GM18517 (cell line): ENCODE results near the gene JKAMP.
"Not testable (repeated sequence)": the region's sequence is repeated elsewhere in the genome, so short reads cannot be mapped to it uniquely, and the experiment has no call there.

ENCODE experiments used
- ATAC-seq: cut with Tn5 transposase; IDR thresholded peaks from one replicate; pipeline ENCODE4 v1.9.1; 2021; ENCODE audit warnings: mild to moderate bottlenecking, moderate library complexity; ENCODE audit not compliant: unreplicated experiment

The JKAMP gene, protein sequence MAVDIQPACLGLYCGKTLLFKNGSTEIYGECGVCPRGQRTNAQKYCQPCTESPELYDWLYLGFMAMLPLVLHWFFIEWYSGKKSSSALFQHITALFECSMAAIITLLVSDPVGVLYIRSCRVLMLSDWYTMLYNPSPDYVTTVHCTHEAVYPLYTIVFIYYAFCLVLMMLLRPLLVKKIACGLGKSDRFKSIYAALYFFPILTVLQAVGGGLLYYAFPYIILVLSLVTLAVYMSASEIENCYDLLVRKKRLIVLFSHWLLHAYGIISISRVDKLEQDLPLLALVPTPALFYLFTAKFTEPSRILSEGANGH

DNA sequence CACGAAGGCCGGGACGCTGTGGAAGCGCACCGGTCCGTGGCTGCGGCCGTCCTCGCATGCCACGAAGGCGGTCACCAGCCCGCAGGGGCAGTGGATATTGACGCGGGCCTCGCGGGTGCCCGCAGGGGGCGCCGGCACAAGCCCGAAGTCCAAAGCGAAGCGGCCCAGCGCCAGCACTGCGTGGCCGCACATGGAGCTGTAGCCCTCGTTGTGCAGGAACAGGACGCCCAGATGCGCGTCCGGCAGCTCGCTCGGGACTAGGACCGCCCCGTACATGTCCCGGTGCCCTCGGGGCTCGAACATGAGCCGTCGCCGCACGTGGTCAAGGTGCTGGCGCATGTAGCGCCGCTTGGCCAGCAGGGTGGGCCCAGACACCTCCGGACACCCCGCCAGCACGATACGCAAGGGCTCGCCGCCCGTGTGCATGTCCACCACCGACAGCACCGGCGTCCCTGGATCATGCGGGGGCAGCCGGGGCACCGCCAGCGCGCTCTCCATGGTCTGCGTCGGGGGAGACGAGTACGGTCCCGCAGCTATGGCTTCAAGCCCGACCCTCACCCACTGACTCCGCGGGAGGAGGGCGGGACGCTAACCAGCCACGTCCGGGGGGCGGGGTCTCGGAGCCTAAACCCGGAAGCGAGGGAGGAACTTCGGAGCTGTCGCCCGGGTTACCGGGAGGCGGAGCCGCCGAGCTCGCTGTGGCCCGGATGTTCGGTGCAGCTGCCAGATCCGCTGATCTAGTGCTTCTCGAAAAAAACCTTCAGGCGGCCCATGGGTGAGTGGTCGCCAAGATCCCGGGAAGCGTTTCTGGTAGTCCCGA lies at the start of gene JKAMP, which contains the start of gene L3HYPDH:
TSS of gene JKAMP (plus strand) at position 699 of the 820 bp plus-strand sequence. CDS start at position 772, 73 bp downstream.
TSS of gene L3HYPDH (minus strand) at position 590 of the 820 bp plus-strand sequence. CDS start at position 498, 92 bp downstream.
- ATAC-seq, result peak; percentile 81

DNA sequence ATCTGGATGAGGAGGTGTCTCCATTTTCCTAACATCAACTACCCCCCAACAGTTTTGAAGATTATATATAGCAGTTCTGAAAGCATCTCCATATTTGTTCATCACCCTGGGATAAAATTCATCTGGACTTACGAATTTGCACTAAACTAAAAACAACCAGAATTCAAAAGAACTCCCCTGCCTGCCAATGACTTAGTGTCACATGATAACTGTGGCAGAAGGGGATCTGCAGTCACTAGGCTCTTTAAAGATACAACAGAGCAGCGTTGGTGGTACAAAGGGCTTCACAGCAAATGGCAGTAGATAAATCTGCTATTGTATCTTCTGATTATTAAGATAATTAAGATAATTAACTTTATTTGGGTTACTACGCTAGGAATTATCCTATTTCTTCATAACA lies 49.2 kb upstream of the JKAMP start:
- ATAC-seq, result no peak

DNA sequence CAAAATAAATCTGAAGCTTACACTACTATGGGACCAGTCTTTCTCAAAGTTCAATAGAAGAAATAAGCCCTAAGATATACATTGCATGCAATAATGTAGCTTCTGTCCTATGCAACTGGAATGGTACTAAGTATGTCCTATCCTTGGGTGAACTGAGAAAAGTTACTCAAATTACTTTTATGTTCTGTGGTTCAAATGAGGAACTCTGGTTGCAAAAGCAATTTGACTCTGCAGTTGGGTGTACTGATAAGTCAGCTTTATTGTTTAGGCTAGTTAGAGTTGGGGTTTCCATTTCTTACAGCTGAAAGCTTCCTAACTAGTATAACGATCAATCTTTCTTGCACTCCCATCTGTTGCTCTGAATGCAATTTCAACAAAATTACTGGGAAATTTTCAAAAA lies 48.3 kb upstream of the JKAMP start:
- ATAC-seq, result no peak

- no peak for ATAC-seq
Measured at GRCh38 chr14:59438195-59438647, 46.1 kb upstream of the JKAMP start.

DNA sequence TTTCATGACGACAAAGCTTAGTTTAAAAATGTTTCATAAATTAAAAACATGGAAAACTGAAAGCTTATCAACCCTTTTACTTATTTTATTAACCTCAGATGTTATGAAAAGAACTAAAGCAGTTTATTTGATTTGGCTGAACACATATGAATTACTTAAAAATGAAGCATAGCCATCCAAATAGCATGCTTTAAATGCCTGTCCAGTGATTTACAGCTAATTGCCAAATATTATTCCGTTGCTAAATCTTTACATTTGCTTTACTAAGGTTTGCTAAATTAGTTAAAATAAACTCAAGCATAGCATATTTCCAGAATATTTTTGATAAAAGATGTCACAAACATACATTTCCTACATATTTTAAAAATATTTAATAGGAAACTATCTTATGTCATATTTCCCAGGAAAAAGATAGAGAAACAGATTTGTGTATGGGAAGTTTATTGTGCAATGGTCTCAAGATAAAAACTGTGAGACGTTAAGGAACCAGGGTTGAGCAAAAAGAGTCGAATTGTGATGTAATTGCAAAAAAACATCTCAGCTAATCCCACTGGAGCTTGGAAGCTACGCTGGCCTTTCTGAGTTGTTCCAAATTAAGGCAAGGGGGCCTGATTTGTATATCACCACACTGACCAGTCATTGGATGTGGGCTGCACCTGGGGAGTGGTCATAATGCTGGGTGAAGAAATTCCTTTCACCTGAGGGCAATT lies 44.9 kb upstream of the JKAMP start:
- ATAC-seq, result no peak

DNA sequence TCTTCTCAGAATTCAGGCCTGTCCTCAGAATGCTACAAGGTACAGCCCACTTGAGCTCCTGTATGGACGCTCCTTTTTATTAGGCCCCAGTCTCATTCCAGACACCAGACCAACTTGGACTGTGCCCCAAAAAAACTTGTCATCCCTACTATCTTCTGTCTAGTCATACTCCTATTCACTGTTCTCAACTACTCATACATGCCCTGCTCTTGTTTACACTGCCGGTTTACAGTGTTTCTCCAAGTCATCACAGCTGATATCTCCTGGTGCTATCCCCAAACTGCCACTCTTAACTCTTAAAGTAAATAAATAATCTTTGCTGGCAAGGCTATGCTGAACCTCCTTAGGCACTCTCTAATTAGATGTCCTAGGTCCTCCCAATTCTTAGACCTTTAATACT lies 35.6 kb upstream of the JKAMP start:
- not testable (repeated sequence) for ATAC-seq

DNA sequence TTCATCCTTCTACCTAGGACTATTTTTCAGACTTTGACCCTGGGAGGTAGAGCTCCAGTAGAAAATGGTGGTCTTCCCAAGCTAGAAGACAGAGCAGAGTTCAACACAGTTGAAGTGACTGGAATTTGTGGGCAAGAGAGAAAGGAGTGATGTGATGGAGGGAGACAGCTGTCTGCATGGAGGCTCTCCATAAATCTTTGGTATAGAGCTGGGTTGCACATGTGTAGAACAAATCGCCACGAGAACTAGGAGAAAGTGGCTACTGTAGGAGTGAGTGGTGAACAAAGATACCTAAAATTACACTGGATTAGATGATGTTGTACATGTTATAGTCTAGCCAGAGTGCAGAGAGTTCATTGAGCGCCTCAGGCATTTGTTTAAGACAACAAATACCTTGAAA lies 33.6 kb upstream of the JKAMP start:
- no peak for ATAC-seq

- ATAC-seq, result no peak
Measured at GRCh38 chr14:59451849-59452248, 32.5 kb upstream of the JKAMP start.

DNA sequence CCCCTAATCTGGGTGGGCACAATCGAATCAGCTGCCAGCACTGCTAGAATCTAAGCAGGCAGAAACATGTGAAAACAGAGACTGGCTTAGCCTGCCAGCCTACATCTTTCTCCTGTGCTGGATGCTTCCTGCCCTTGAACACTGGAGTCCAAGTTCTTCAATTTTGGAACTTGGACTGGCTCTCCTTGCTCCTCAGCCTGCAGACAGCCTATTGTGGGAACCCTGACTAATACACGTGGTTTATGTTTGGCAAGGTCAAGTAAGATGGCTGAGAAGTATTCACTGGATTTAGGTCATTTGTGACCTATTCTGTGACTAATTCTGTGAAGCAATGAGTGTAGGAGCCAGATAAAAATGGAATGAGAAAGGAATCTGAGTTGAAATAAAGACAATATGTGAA lies 30.2 kb upstream of the JKAMP start:
- ATAC-seq, result no peak

- no peak for ATAC-seq
Measured at GRCh38 chr14:59455411-59455810, 28.9 kb upstream of the JKAMP start.

DNA sequence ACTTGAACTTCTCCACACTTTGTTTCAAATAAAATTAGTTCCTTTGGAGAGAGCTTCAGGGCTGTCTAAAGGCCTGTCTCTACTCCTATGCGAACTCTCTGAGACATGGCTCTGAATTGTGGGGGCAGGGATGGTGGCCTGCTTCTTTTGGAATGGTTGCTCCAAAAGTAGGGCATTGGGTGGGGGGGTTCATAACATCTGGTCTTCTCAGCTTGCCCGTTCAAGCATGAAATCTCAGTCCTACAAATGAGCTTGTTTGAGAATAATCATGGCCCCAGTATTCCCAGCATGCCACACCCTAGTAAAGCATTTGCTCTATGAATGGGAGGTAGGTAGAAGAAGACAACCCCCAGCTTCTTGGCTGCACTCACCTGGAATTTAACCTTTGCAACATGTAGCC lies 25.8 kb upstream of the JKAMP start:
- ATAC-seq, result no peak

DNA sequence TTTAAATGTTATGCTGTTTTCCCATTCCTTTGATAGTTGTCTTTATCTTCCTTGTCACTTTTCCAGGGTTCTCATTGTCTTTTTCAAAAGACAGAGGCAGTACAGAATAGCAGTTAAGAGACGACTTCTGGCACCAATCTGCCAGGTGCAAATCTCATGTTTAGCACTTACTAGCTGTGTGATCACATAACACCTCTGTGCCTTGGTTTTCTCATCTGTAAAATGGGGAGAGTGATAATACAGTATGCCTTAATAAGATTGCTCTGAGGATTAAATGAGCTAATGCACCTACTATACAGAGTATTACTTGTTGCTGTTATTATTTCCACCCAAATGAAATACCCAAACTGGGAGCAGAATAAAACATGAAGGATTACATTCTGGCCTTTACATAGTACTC lies 23.9 kb upstream of the JKAMP start:
- no peak for ATAC-seq

- no peak for ATAC-seq
Measured at GRCh38 chr14:59461891-59462290, 22.4 kb upstream of the JKAMP start.

GRCh38 chr14:59463787-59464485 lies 20.4 kb upstream of the JKAMP start:
- ATAC-seq, result peak; percentile 36

DNA sequence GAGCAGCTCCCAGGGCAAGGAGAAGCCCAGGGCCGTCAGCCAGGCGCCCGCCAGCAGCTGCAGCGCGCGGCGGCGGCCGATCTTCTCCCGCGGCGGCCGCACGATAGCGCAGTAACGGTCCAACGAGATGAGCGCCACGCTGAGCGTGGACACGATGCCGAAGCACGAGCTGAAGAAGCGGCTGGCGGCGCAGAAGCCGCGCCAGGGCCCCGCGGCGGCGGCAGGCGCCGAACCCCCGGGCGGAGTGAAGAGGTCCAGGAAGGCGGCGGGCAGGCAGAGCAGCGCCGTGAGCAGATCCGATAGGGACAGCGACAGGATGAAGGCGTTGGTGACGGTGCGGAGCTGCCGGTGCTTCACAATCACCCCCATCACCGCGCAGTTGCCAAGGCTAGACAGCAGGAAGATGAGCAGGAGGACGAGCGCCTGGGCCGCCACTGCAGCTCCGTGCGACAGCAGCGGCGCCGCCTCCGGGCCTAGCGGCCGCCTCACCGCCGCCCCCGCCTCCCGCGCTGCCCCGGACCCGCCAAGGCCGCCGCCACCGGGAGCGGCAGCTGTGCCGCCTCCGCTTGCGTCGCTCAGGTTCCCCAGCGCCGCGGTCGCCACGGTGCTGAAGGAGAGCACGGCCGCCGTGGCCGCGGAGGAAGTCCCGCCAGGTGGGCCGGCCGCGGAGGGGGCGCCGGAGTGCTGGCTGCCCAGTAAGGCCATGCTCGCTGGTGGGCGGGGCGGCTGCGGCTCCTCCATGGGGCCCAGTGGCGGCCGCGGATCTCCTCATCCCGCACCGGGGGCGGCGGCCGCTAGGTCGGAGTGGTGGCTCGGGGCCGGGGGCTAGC lies 19.6 kb upstream of the JKAMP start:
- peak; percentile 61 for ATAC-seq

DNA sequence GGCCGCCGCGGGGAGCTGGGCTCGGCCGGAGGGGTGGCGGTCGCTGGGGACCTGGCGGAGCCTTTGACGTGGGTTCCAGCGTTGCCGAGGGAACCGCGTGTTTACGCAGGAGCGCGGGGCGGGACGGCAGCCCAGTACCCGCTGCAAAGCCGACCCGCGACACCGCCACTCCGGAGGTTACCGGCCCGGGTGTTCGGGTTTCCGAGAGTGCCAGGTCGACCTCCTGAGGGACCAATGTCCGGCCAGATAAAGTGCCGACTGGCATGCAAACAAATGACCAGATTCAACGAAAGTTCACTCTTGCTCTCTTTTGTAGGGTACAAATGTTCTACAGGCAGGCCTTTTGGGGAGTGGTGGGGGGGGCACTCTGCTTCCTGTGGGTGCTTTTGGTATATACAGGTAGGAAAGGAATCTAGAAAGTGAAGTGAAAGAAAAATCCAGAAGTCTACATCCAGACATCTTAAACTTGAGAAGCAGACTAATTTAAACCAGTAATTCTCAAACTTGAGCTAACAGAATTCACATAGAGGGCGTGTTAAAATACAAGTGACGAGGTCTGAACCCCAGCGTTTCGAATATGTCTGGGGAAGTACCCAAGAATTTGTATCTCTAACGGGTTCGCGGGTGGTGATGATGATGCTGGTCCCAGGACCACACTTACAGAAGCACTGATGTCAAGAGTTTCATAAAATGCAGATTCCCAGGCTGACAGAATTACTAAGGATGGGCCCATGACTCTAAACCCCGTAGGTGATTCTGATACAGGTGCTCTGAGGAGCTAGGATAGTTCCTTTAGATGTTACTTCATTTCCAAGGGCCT lies 18.8 kb upstream of the JKAMP start, which contains the start of gene GPR135:
TSS of gene GPR135 (minus strand) at position 65 of the 820 bp plus-strand sequence. CDS start 154 bp downstream, outside the sequence.
- ATAC-seq, result peak; percentile 22

DNA sequence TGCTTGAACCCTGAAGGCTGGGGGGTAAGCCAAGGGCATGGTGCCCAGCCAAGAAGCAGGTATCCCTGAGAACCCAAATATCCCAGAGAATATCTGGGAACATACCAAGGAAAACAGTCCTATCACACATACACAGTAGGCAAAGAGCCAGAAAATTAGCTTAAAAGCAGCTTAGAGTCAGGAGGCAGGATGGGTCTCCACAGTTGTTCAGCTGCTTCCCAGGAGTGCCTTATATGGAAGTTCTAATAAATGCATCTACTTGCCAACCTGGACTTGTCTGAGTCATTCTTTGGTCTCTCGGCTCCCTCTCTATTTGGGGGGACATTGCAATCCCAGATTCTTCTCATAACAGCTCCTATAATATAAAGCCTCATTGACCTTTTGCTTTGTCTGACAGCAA lies 10.1 kb upstream of the JKAMP start:
- no peak for ATAC-seq

DNA sequence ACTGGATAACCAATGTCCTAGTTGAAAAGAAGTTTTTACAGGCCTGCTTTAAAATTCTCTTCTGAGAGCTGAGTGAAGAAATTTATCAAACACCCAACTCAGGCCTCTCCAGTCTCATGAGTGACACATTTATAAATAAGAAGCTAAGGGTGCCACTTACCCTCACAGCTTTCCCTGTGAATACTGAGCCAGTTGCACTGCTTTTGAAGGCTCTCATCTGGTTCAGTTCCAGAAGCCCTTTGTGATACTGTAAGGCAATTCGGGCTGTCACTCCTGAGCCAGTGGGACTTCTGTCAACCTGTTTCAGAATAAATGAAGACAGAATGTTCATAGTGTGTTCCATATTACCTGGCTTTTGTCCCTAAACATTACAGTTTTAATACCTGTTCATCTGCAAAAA lies 8.6 kb upstream of the JKAMP start:
- no peak for ATAC-seq

DNA sequence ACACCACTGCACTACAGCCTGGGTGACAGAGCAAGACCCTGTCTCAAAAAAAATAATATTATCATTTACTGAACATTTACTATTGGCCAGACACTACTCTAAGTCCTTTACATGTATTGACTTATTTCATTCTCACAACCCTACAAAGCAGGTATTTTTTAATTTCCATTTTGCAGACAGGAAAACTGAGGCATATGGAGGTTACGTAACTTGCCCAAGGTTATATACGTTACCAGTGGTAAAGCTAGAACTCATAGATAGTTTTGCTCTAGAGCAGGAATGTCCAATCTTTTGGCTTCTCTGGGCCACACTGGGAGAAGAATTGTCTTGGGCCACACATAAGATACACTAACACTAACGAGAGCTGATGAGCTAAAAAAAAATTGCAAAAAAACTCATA lies 5.8 kb upstream of the JKAMP start:
- no peak for ATAC-seq
